Stimulated activated CD4-positive, alpha-beta T cell treated with anti-CD3 and anti-CD28 coated beads, Interleukin-4, amount 100 ng/mL, for 24 hours (primary cell): ENCODE measurements around the gene TASP1.

Source experiments
- DNase-seq: peaks from one replicate; pipeline ENCODE4 v3.0.0-alpha.2; 2020

TASP1 gene

DNA sequence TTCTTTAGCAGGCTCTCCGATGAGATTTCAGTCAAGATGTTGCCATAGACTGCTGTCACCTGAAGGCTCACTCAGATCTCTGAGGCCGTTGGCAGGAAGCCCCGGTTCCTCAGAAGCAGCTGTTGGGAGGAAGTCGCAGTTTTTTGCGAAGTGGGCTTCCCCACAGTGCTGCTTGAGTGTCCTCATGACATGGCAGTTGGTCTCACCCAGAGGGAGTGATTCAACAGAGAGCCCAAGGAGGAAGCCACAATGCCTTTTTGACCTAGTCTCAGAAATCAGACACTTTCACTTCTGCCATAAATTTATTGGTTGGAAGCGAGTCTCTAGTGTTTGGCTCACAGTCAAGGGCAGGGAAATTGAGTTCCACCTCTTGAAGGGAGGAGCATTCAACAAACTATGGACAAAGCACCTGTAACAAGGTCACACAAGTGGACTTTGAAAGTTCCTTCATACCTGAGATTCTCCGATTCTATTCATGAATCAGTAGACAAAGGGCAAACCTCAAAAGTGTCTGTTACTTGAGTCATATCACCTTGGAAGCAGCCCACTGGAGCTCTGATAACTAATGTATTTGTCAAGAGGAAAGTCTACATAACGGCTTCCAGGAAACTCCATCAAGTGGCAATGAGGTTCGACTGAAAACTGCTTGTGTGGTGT, 208.3 kb downstream of the TASP1 start:
- DNase-seq, result no peak

DNA sequence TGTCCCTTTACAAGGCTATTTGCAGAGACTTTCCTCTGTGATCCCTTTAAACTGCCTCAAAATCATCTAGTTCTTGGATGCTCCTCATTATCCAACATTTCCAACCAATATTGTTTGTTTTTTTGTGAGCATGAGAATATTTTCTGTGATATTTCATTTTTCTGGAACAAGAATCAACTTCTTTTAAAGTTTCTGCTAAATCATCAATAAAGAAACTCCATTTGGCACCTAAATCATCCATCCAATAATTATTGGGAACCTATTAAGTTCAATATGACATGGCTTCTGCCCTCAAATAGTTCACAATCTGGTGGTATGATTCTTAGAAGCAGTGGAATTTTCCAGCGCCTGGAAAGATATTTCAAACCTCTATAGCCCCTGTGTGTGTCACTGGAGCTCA, 210.0 kb downstream of the TASP1 start:
- no peak for DNase-seq

DNA sequence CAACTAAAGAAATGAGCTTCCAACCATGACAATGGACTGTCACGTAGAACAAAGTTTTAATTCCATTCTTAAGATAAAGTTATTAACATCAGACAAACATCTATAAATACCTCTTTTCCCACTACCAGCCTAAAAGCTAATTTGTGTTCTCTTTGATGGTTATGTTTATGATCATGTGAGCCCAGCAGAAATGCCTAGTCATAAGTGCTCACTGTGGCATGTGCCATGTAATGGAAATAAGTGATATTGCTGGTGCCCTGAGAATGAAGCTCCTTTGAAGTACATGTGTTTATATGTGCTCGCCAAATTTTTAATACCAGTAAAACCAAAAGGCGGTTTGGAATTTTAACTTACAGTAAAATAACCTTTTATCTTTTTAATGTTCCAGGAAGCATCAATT, 211.9 kb downstream of the TASP1 start:
- DNase-seq, result no peak

DNA sequence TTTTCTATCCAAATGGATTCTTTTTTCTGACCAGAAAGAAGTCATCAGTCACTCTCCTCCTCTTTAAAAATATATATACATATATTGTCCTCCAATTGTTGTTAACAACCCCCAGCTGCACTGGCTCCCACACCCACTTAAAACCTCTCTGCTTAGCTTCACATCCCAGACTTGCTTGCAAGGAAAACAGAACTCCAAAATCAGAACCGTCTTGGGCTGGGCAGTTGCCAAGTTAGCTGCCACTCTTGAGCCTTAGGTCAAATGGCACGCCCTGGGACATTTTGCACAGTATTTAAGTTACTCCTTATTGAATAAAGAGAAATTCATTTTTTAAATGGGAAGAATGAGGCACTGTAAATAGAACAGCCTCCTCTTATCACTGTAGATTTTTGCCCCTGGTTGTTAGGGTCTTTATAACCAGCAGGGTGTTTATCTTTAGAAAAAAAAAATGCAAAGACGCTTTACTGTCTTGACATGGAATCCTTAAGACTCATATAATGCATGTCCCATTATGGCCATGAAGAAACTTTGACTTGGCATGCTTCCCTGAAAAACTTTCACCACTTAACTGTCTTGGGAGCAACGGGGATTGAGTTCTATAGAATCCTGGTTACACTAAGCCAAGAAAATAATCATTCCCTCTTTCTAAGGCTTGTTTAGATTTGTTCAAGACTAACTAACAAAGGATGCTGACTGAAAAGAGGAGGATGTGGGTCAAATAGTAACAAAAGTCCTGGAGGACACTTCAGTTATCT, 213.2 kb downstream of the TASP1 start:
- no peak for DNase-seq

DNA sequence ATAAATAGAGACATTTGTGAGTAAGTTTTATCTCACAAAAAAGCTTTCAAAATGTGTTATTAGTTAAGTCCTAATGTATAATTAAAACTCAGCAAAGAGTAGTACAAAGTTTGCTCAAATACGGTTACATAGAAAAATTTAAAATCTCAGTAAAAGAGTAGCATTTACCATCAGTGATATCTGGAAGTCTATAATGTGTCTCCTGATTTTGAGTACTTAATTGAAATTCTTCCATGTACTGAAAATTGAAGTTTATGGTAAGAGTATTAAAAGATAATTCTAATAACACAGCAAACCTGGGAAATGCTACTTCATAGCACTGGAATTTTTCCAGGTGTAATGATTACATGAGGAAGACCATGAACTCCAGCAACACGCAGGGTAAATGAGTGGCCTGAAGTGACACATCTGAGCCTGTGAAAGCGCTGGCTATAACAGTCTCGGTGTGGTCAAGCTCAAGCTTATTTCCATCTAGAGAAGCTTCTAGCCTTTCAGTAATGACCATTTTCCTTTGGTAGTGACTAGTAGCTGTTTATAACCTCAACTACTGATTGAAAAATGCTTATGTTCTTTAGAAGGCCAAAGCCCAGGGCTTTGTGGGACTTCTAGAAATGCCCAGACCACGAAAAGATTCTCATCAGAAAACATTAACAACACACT, 214.4 kb downstream of the TASP1 start:
- no peak for DNase-seq

DNA sequence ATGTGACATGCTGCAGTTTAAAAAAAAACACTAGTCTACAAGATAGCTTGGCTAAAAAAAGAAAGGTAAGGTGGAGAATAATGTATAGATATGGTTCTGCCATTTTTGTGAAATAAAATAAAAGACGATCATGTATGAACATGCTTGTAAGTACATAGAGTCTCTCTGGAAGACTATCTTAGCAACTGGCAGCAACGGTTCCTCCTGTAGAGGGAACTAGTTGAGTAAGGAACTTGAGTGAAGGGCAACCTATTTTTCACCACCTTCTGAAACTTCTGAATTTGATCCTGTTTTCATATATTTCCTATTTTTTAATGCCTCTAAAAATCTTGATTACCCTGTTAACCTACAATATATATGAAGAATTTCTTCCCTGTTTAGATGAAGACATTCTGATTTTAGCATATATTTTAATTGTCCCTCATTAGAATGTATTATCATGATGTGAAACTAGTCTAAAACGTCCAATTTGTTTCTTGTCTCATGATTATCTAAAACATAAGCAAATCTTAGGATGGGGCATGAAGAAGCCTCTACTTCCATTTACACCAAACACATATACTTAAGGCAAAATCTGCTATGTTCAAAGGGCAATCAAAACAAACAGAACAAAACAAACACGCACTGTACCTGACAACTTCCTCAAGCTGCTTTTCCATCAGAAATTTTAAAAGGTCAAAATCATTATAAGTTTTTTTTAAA, 215.1 kb downstream of the TASP1 start:
- no peak for DNase-seq

DNA sequence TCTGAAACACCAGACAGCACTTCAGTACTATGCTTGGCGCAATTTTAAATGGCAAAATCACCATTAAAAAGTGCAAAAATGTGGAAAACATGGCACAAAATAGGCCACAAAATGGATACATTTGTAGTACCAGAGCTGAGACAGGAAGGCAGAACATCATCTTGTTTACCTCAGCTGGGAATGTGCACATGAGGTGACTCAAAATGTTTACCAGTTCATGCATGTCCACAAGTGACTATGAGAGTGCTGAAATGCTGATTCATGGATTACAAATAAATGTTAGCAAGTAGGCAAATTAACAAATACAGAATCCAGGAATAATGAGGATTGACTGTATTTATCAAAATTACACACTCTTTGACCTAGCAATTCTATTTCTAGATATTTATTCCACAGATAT, 216.1 kb downstream of the TASP1 start:
- no peak for DNase-seq

DNA sequence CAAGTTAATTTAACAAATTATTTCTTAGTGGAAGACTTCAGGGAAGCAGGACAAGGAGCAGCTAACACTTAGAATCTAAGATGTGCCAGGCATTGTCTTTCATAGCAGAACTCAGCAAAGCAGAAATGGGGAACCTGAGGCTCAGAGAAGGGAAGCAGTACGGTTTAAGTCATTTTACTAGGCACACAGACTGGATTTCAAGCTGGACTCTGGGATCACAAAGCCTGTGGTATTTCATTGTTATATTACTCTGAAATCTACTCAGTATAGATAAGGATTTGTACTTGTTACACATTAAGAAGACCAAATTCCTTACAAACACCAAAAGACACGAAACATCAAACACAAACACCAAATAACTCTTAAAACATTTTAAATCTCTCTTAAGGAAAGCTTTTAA, 218.1 kb downstream of the TASP1 start:
- DNase-seq, result no peak

DNA sequence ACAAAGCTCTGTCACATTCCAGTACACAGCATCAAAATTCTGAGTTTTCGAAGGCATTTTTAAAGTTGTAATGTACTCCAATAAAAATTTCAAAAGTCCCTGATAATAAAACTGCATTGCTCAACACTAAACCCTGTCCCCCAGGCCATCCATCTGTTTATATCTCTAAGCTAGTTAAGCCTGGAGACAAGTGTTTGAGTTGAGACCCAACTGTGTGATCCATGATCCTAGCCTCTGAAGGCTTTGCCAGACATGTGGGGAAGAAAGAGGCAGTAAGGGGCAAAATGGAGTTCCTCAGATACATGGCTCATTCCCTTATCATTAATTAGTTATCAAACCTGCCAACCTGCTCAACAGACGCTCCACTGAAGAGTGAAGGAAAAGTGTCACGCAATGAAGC, 219.3 kb downstream of the TASP1 start:
- no peak for DNase-seq

DNA sequence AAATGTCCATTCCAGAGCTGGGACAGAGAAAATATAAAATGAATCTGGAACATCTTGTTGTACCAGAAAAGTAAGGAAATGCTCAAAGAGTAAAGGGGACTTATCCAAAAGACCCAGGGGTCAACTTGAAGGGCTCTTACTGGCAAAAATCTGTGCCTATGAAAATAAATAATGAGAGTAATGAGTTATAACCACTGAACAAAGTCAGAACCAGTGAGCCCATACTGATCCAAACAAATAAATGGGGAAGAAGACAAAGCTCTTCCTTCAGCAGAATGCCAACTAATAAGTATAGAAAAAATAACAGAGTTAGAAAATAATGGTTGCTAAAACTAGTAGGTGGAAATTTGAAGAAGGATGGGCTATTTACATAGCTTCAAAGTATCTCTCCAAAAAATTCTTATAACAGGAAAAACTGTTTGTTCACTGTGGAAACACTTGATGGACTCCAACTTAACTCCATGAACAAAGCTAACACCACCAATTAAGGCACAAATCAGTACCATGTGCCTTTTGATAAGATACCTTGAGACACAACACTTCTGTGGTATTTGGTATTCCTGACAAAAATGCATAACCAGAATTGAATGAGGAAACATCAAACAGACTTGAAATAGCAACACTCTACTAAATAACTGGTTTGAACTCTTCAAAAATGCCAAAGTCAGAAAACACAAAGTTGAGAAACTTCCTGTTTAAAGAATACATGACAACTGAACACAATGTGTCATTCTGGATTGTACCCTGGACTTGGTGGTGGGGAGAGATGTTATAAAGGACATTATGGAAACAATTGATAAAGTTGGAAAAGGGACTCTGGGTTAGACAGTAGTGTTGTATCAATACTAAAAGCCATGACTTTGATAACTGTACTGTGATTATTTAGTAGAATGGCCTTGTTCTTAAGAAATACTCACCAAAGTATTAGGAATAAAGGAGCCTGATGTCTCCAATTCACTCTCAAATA, 220.2 kb downstream of the TASP1 start:
- no peak for DNase-seq

DNA sequence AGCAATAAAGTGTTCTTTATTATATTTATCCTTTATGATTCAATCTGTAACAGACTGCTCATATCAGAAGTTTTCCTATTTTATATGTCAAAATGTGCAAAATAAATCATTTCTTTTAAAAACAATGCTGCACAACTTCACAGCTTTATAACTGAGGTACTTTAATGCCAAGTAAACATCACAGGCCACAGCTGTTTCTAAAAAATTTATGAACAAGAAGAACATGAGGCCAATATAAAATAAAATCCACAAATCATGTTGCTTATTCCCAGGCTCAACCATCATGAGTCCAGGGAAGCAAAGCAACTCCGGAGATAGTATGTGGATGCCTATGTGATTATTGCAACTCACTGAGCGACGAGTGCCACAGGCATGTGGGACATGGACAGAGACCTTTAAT, 222.2 kb downstream of the TASP1 start:
- DNase-seq, result no peak

DNA sequence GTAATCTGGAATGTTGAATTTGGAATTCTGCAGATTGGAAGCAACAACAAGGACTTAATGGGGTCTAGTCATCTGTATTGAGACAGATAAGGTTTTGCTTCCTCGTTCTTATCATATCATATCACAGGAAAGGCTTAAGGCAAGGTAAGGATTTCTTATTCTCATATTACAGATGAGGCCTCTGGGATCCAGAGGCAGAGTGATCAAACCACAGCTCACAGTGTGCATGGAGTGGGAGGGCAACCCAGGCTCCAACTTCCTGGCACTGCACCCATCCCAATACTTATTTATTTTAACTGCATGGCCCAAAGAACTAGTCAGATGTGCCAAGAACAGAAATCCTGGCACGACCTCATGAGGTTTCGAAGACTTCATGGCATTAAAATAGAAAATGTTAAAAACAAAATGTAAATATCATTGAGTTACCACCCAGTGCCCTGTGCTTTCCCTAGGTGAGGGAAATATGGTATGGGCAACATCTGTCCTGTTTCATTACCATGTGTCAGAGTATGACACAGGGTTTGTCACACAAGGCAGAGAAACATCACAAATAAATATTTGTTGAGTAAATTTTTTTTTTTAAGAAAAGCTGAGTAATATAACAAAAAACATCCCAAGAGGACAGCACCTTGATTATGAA, 225.8 kb downstream of the TASP1 start:
- no peak for DNase-seq

DNA sequence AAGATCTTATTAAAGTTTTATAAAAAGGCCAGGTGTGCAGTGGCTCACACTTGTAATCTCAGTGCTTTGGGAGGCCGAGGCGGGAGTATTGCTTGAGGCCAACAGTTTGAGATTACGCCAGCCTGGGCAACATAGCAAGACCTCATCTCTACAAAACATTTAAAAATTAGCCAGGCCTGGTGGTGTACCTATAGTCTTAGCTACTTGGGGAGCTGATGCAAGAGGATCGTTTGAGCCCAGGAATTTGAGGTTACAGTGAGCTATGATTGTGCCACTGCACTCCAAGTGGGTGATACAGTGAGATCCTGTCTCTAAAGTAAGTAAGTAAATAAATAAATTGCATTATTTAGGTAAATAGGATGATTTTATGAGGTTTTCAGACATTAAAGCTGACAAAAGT, 234.4 kb downstream of the TASP1 start:
- DNase-seq, result no peak

DNA sequence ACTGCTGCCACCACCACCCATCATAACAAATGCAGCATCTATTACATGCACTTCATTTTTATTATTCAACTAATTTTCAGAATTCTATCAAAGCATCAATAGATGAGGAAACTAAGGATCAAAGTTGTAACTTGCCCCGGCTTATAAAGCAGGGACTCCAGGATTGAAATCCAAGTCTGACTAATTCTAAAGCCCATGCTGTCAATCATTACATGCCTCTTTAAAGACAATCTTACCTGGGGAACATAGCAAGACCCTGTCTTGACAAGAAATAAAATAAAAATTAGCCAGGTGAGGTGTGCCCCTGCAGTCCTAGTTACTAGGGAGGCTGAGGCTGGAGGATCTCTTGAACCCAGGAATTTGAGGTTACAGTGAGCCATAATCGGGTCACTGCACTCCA, 235.3 kb downstream of the TASP1 start:
- no peak for DNase-seq

DNA sequence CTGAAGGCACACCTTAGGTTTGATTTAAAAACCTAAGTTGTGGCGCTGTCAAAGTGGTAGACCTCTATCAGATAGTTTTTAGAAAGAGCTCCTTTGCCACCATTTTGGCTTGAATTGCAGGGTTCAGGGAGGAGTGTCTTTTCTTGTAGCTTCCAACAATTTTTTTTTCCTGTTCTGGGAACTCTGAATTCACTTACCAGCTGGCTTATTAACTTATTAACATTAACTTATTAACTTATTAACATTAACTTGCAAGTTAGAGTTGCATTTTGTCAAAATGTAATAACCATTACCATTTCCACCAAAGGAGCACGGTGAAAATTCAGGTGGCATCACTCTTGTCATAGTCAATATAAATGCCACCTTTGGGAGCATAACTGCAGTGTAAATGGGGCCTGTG, 235.7 kb downstream of the TASP1 start:
- DNase-seq, result no peak

DNA sequence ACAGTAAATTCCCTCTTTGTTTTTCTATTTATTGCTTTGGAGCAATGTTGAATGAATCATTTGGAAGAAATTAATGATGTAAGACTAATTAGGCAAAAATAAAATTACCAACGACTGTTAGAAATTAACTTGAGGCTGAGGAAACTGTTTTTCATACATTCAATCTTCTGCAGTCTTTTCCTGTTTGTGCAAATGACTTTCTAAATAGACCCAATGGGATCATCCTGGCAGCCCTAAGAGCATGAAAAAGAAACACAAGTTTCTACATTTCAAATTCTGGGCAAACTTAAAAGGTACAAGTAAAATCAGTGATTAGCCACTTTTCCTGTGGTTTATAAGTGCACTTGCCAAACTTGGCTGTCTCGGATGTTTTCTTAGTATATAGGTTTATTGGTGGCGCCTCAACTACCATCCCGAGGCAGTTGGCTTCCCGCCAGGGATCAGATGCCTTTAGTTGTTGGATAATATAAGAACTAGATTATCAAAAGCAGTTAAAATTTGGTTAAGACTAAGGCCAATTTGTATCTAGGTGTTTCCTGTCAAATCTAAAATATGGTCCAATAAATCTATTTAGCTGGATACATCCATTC, 236.5 kb downstream of the TASP1 start:
- DNase-seq, result no peak

DNA sequence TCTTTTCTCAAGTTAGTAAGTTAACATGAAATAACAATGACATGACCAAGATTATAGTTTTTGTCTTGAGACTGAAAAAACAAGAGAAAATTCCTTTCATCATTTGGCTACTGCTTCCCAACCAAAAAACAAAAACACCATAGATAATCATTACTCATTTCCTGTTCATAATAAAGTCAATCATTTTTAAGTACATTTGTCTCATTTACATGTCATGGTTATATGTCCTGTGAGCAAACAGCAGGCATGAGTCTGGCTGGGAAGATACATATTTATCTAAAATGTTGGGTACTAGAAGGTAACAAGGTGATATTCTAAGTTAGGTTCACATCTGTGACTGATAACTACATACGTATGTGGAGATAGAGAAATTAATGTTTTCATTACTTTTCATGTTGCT, 237.1 kb downstream of the TASP1 start:
- no peak for DNase-seq

DNA sequence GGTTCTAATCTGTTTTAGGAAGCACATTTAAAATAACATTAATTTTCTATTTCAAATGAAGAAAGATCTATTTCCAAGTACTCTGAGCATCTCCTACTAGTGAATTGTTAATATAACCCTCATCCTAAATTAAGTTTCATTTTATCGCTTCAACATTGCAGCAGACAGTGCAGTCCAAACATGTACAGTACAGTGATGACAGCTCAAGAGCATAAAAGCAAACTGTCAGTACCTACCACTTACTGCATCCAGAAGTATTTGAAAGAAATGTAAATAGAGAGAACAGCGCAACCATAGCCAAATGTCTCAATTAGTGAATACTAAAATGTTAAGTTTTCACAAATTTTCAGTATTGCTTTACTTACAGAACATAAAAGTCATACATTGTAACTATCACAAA, 238.3 kb downstream of the TASP1 start:
- no peak for DNase-seq

DNA sequence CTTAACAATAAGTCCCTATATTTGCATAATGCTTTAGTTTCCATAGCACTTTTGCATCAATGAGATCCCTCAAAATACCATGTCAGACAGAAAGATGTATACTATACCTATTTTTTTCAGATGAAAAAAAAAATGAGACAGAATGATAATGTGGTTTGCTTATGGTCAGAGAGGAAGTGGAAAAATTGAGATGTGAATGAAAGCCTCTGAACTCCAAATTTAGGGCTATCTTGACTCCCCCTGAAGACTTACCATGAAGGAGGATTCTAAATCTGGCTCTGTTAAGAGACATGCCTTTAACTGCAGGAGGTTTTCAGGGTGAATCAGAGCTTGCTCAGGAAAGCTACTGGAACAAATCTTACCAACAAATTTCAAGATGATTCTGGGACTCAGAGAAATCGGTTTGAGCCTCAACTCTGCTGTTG, 241.4 kb downstream of the TASP1 start:
- DNase-seq, result no peak

DNA sequence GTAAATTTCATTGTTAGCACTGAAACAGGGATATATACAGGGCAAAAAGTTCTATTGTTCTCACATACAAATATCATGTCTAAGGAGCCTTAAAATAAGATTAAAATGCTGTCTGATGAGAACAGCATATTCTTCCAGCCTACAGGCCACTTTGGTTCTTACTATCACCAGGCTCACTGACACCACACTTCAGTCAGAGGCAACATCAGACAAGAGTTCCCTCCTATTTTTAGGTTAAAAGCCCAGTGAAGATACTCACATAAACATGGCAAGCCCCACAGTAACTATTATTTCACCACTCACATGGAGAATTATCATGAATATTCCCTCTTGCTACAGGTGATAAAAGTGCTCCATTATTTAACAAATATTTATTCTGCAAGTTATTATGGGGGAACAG, 241.9 kb downstream of the TASP1 start:
- no peak for DNase-seq

DNA sequence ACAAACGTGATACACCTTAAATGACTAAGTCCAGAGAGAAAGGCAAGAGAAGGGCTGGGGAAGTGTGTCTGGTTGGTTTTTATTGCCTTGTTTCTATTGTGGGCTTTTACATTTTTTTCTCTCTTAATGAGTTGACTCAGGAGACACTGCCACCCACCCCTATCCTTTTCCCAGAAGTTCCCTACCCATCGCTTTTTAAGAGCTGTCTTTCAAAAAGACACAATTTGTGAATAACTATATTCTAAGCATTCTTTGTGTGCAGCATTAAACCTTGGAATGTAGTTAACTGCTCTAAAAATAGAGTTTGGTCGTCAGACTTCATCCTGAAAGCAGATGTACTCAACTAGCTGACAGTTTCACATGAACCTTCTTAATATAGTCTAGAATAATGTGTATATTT, 242.7 kb downstream of the TASP1 start:
- DNase-seq, result no peak

DNA sequence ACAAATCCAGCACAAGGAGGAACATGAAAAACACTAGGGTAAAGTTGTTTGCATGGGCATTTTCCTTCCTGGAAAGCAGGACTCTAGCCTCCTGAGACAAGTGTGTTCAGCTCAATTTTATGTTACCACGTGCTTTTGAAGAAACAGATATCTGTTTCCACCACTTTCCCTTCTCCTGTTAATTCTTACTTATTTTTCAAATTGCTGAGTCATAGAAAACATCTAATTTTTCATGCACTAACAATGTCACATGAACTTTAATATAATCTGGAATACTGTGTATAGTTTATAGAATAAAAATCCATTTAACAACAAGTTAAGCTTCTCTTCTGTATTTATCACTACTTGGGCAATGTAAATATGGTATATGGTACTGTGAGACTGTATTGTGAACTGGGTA, 243.5 kb downstream of the TASP1 start:
- no peak for DNase-seq
